Tibial artery (tissue), 4 donors: ENCODE measurements around the gene NR1D1.

Source experiments
- DNase-seq, 2 donors: peaks; one replicate each; pipeline ENCODE4 v3.0.0-alpha.2; 2019
- H3K27ac ChIP-seq, 2 donors: fragments of 200-600 bp; sonication (generic) in 1 of 2; 1 replicate in 1 of 2; 2 replicates in 1 of 2; pipeline ENCODE4 v1.5.1; 2018 to 2019; ENCODE audit warnings: mild to moderate bottlenecking in 1 of 2
- H3K27me3 ChIP-seq, 2 donors: fragments of 200-600 bp; sonication (generic) in 1 of 2; one replicate each; pipeline versions ENCODE4 v1.5.1 to v1.6.0; 2016 to 2019
- H3K36me3 ChIP-seq, 3 donors: fragments of 200-600 bp; sonication (generic) in 2 of 3; one replicate each; pipeline ENCODE4 v1.5.1; 2016 to 2019; ENCODE audit warnings: mild to moderate bottlenecking in 2 of 3
- H3K4me1 ChIP-seq, 4 donors: fragments of 200-600 bp; sonication (generic) in 2 of 4; 1 replicate in 3 of 4; 2 replicates in 1 of 4; pipeline ENCODE4 v1.5.1; 2016 to 2019
- H3K4me3 ChIP-seq, 2 donors: fragments of 200-600 bp; sonication (generic) in 1 of 2; 1 replicate in 1 of 2; 2 replicates in 1 of 2; pipeline ENCODE4 v1.5.1; 2018 to 2019; ENCODE audit warnings: mild to moderate bottlenecking in 2 of 2
- H3K9me3 ChIP-seq, 3 donors: fragments of 200-600 bp; sonication (generic) in 1 of 3; one replicate each; pipeline ENCODE4 v1.5.1; 2016 to 2019
- CTCF ChIP-seq, 2 experiments: fragments of 200-600 bp in 1 of 2; fragments of 450-650 bp in 1 of 2; IDR thresholded peaks; one replicate each; pipeline ENCODE4 v1.5.1; 2017 to 2019; ENCODE audit warnings: antibody characterized with exemption in 2 of 2, mild to moderate bottlenecking in 1 of 2, moderate library complexity in 1 of 2
- intact Hi-C: fragments of 100-400 bp; cut with DNase I; formaldehyde crosslinking; loops from one replicate; pipeline ENCODE4 v1.15.0; 2023; ENCODE audit warnings: low total_unique reads

The NR1D1 gene

GRCh38 chr17:40060887-40061608, 39.3 kb downstream of the NR1D1 start:
- H3K4me1 ChIP-seq, result peaks cover 0 to 41% (median 28%) of the 10 kb centered on the region in 4 donors
- no peaks in the 10 kb centered on the region for H3K9me3 ChIP-seq
- H3K36me3 ChIP-seq, result no peaks in the 10 kb centered on the region
- no peak overlapping the region for H3K4me3 ChIP-seq
- TF ChIP-seq CTCF (IDR thresholded peaks at IDR 0.05), result no peak
- no peak for DNase-seq
- H3K27me3 ChIP-seq, result no peaks in the 10 kb centered on the region
- intact Hi-C loops, result loop anchor here (5.0 kb wide), 1 partner anchor 51 kb away; no protein-coding TSS in a partner anchor
- peak overlapping the region in 1 of 2 donors; percentile 77 for H3K27ac ChIP-seq

- Histone ChIP-seq H3K36me3 (no peaks in the 10 kb centered on the region), H3K4me3 (no peak overlapping the region), H3K27me3 (no peaks in the 10 kb centered on the region), H3K4me1 (peaks cover 0 to 29% (median 17%) of the 10 kb centered on the region in 4 donors), H3K9me3 (no peaks in the 10 kb centered on the region), H3K27ac (peak overlapping the region; percentile 16 to 28)
- intact Hi-C loops, result loop anchor here (5.0 kb wide), 1 partner anchor 52 kb away; no protein-coding TSS in a partner anchor
- no peak for TF ChIP-seq CTCF (IDR thresholded peaks at IDR 0.05)
- DNase-seq, result no peak
Measured at GRCh38 chr17:40059729-40060475, 40.5 kb downstream of the NR1D1 start.

GRCh38 chr17:40058865-40059264, 41.5 kb downstream of the NR1D1 start:
- intact Hi-C loops, result no loop called here
- H3K36me3 ChIP-seq, result no peaks in the 10 kb centered on the region
- no peaks in the 10 kb centered on the region for H3K9me3 ChIP-seq
- H3K4me1 ChIP-seq, result peaks cover 0 to 23% (median 8%) of the 10 kb centered on the region in 4 donors
- no peaks in the 10 kb centered on the region for H3K27me3 ChIP-seq
- no peak for TF ChIP-seq CTCF (IDR thresholded peaks at IDR 0.05)
- peak overlapping the region; percentile 50 to 68 for H3K27ac ChIP-seq
- H3K4me3 ChIP-seq, result no peak overlapping the region
- no peak for DNase-seq

- Histone ChIP-seq H3K4me3 (no peak overlapping the region), H3K27me3 (no peaks in the 10 kb centered on the region), H3K4me1 (peaks cover 0 to 29% (median 12%) of the 10 kb centered on the region in 4 donors), H3K9me3 (no peaks in the 10 kb centered on the region), H3K27ac (peak overlapping the region; percentile 50 to 68), H3K36me3 (no peaks in the 10 kb centered on the region)
- intact Hi-C loops, result no loop called here
- no peak for DNase-seq
- TF ChIP-seq CTCF (IDR thresholded peaks at IDR 0.05), result no peak
Measured at GRCh38 chr17:40058186-40058784, 42.1 kb downstream of the NR1D1 start.

- Histone ChIP-seq H3K36me3 (peaks cover 6 to 16% (median 11%) of the 10 kb centered on the region in 3 donors), H3K27me3 (no peaks in the 10 kb centered on the region), H3K27ac (no peak overlapping the region), H3K4me1 (peaks cover 0 to 25% (median 10%) of the 10 kb centered on the region in 4 donors), H3K4me3 (no peak overlapping the region), H3K9me3 (no peaks in the 10 kb centered on the region)
- DNase-seq, result no peak
- intact Hi-C loops, result no loop called here
- no peak for TF ChIP-seq CTCF (IDR thresholded peaks at IDR 0.05)
Measured at GRCh38 chr17:40056379-40057015, 43.9 kb downstream of the NR1D1 start.
